Lower leg skin (tissue), 4 donors: ENCODE data around the gene GABBR2. TPM values are rescaled to one million over a fixed set of nuclear protein-coding genes. Genes with fewer than 3 reads are reported as not detected.
A peak's percentile ranks its signal among the peaks of the same experiment; 100 is the strongest.

ENCODE experiments used
- DNase-seq, 2 donors: peaks; one replicate each; pipeline ENCODE4 v3.0.0-alpha.2; 2019; ENCODE audit warnings: low spot score in 2 of 2
- H3K4me3 ChIP-seq: fragments of 200-600 bp; sonication (generic); 2 replicates; pipeline ENCODE4 v1.5.1; 2017; ENCODE audit warnings: mild to moderate bottlenecking, low read depth; ENCODE audit not compliant: poor library complexity, severe bottlenecking
- CTCF ChIP-seq, 3 donors: fragments of 450-650 bp; IDR thresholded peaks; one replicate each; pipeline ENCODE4 v1.5.1; 2016; ENCODE audit warnings: antibody characterized with exemption in 3 of 3, mild to moderate bottlenecking in 3 of 3, moderate library complexity in 2 of 3
- POLR2A ChIP-seq, 2 donors: fragments of 450-650 bp; IDR thresholded peaks; one replicate each; pipeline ENCODE4 v1.6.1; 2016 to 2017; ENCODE audit warnings: antibody characterized with exemption in 2 of 2, mild to moderate bottlenecking in 1 of 2, moderate library complexity in 1 of 2
- WGBS, 2 donors: methylation state at CpG; one replicate each; pipeline ENCODE4 v1.1.5; 2018; 5-methylcytosine and 5-hydroxymethylcytosine counted together
- intact Hi-C: fragments of 100-400 bp; cut with DNase I; formaldehyde crosslinking; loops from one replicate; pipeline ENCODE4 v1.15.0; 2023; ENCODE audit warnings: low total_unique reads
- total RNA-seq, 4 donors: library from RNA; depleted of rRNA; stranded (reverse); fragments of >200 nt; gene quantifications; one replicate each; pipeline ENCODE4 v1.1.0, GENCODE V29; 2016

The GABBR2 gene
- total RNA-seq, 4 donors from 2014 or later, result 0.23 to 4.2 TPM; not detected in 2

- H3K4me3 ChIP-seq, result no peak overlapping the region
- TF ChIP-seq POLR2A (IDR thresholded peaks at IDR 0.05) (no peak), CTCF (IDR thresholded peaks at IDR 0.05) (no peak)
- intact Hi-C loops, result no loop called here
- peak in 1 of 2 donors; percentile 66 for DNase-seq
- 83 to 95% methylated on average over 12 of the region's 12 CpGs for WGBS, 2 donors
These were observed 108.1 kb downstream of the GABBR2 start for GRCh38 chr9:98600631-98601030.

DNA sequence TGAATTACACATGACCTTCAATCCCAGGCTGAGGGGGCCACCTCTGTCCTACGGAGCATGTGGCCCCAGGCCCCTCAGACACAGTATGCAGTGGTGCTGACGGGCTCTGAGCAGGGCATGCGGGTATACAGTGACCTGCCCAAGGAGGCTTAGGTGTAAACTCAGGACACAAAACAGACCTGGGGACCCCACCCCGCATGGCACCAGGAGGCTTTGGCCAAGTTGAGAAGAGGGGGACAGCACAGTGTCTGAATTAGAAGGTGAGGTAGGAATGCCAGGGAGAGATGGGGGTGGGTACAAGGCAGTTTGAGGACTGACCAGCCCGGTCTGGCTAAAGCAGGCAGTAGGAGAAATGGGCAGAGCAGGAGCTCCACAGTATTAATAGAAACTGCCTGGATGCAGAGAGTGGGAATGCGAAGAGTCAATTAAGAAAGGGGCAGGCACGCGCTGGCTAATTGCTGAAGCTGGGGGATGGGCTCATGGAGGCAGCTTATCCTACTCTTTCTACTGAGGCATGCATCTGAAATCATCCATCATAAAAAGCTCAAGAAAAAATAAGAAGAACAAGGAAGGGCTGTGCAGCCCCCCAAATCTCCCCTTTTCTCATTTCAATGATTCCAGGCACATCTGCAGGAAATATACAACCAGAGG is 109.0 kb downstream of the GABBR2 start:
- H3K4me3 ChIP-seq, result no peak overlapping the region
- TF ChIP-seq POLR2A (IDR thresholded peaks at IDR 0.05) (no peak), CTCF (IDR thresholded peaks at IDR 0.05) (no peak)
- peak in 1 of 2 donors; percentile 63 for DNase-seq
- intact Hi-C loops, result no loop called here
- 79 to 89% methylated on average over 8 of the region's 8 CpGs for WGBS, 2 donors

- intact Hi-C loops, result no loop called here
- 93 to 100% methylated on average over 2 of the region's 2 CpGs for WGBS, 2 donors
- no peak for TF ChIP-seq POLR2A (IDR thresholded peaks at IDR 0.05)
- TF ChIP-seq CTCF (IDR thresholded peaks at IDR 0.05), result no peak
- peak in 1 of 2 donors; percentile 53 for DNase-seq
- no peak overlapping the region for H3K4me3 ChIP-seq
These were observed 109.9 kb downstream of the GABBR2 start for GRCh38 chr9:98598861-98599260.

GRCh38 chr9:98597236-98597771 is 111.4 kb downstream of the GABBR2 start:
- DNase-seq, result peak in 1 of 2 donors; percentile 29
- TF ChIP-seq POLR2A (IDR thresholded peaks at IDR 0.05), result no peak
- no peak for TF ChIP-seq CTCF (IDR thresholded peaks at IDR 0.05)

GRCh38 chr9:98596486-98596885 is 112.2 kb downstream of the GABBR2 start:
- intact Hi-C loops, result no loop called here
- 78 to 79% methylated on average over 7 of the region's 7 CpGs for WGBS, 2 donors
- peak in 1 of 2 donors; percentile 37 for DNase-seq
- no peak overlapping the region for H3K4me3 ChIP-seq
- TF ChIP-seq CTCF (IDR thresholded peaks at IDR 0.05), result no peak
- no peak for TF ChIP-seq POLR2A (IDR thresholded peaks at IDR 0.05)

More at GRCh38 chr9:98597236-98597771, 111.4 kb downstream of the GABBR2 start:
- H3K4me3 ChIP-seq, result no peak overlapping the region
- intact Hi-C loops, result no loop called here
